NCI-H146 treated with DMSO at 0.1 percent for 48 hours (cell line): ENCODE results near the gene KDM4C.
"Not testable (repeated sequence)": the region's sequence is repeated elsewhere in the genome, so short reads cannot be mapped to it uniquely, and the experiment has no call there.

Experiments
- DNase-seq: peaks from one replicate; lab custom pipeline; 2025; ENCODE audit not compliant: unreplicated experiment; lab: John Stamatoyannopoulos, UW

KDM4C gene

GRCh38 chr9:7028591-7028990 lies 270.8 kb downstream of the KDM4C start:
- DNase-seq, result no peak

- DNase-seq, result not testable (repeated sequence)
These were observed 273.2 kb downstream of the KDM4C start for GRCh38 chr9:7030943-7031342.

GRCh38 chr9:7033076-7034045 lies 275.6 kb downstream of the KDM4C start:
- DNase-seq, result no peak

GRCh38 chr9:7037176-7037575 lies 279.4 kb downstream of the KDM4C start:
- no peak for DNase-seq

- DNase-seq, result no peak
These were observed 284.4 kb downstream of the KDM4C start for GRCh38 chr9:7042124-7042523.

- no peak for DNase-seq
These were observed 287.6 kb downstream of the KDM4C start for GRCh38 chr9:7045361-7045760.

- DNase-seq, result no peak
These were observed 293.9 kb downstream of the KDM4C start for GRCh38 chr9:7051711-7052110.

- DNase-seq, result no peak
These were observed 296.1 kb downstream of the KDM4C start for GRCh38 chr9:7053903-7054302.

- no peak for DNase-seq
These were observed 297.6 kb downstream of the KDM4C start for GRCh38 chr9:7055171-7055903.

- no peak for DNase-seq
These were observed 298.5 kb downstream of the KDM4C start for GRCh38 chr9:7056254-7056653.

- no peak for DNase-seq
These were observed 300.7 kb downstream of the KDM4C start for GRCh38 chr9:7058473-7058872.

- DNase-seq, result no peak
These were observed 309.4 kb downstream of the KDM4C start for GRCh38 chr9:7067169-7067568.

GRCh38 chr9:7071916-7072315 lies 314.1 kb downstream of the KDM4C start:
- DNase-seq, result no peak

GRCh38 chr9:7073706-7074105 lies 315.9 kb downstream of the KDM4C start:
- DNase-seq, result no peak

GRCh38 chr9:7075154-7075553 lies 317.4 kb downstream of the KDM4C start:
- DNase-seq, result no peak

GRCh38 chr9:7079051-7079450 lies 321.3 kb downstream of the KDM4C start:
- no peak for DNase-seq

GRCh38 chr9:7081065-7081600 lies 323.4 kb downstream of the KDM4C start:
- no peak for DNase-seq

- no peak for DNase-seq
These were observed 325.4 kb downstream of the KDM4C start for GRCh38 chr9:7083192-7083591.

- no peak for DNase-seq
These were observed 327.6 kb downstream of the KDM4C start for GRCh38 chr9:7085357-7085756.

GRCh38 chr9:7086389-7086788 lies 328.6 kb downstream of the KDM4C start:
- DNase-seq, result no peak

- no peak for DNase-seq
These were observed 330.8 kb downstream of the KDM4C start for GRCh38 chr9:7088611-7089010.
